ENCODE measurements around the gene RHOA. TPM values are rescaled to one million over a fixed set of nuclear protein-coding genes. Genes with fewer than 3 reads are reported as not detected.

RHOA gene
- total RNA-seq, 1 donor from 2014 or later = 538 TPM

DNA sequence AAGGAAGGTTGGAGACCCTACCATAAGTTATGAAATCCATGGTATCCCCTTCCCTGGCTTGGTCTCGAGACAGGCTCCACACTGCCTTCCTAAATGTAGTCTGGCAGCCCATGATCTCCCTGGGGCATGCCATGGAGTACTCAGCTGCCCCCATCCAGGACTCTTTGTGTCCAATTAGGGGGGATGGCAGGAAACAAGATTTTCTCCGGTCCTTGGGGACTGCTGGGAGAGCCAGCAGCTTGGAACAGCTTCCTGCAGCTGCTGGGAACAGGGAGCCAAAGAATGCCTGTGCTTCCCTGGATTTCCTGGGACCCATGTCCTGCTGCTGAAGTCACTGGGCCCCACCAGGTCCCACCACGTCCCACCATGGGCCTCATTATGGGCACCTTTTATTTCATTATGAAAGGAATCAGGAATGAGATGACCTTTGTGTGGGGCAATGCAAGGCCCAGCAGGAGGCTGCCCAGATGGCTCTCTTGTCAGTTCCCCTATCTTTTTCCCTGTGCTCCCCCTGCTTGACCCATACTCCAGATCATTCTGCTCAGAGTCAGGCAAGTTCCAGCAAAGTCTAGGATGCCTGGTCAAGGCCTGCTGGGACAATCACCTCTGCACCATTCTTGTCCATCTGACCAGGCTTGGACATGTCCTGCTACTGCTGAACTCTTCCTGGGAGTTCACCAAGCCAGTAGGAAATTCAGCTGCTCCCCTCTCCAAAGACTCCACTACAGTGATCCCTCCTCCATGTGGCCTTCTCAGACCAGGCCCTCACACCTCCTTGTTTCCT, 43.3 kb upstream of the RHOA start:
- TF ChIP-seq EZH2 (IDR thresholded peaks at IDR 0.05; ENCODE audit: insufficient read depth, low read length) = no peak
- TF ChIP-seq, protein P1, sequence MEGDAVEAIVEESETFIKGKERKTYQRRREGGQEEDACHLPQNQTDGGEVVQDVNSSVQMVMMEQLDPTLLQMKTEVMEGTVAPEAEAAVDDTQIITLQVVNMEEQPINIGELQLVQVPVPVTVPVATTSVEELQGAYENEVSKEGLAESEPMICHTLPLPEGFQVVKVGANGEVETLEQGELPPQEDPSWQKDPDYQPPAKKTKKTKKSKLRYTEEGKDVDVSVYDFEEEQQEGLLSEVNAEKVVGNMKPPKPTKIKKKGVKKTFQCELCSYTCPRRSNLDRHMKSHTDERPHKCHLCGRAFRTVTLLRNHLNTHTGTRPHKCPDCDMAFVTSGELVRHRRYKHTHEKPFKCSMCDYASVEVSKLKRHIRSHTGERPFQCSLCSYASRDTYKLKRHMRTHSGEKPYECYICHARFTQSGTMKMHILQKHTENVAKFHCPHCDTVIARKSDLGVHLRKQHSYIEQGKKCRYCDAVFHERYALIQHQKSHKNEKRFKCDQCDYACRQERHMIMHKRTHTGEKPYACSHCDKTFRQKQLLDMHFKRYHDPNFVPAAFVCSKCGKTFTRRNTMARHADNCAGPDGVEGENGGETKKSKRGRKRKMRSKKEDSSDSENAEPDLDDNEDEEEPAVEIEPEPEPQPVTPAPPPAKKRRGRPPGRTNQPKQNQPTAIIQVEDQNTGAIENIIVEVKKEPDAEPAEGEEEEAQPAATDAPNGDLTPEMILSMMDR (IDR thresholded peaks at IDR 0.05; ENCODE audit: insufficient read depth, low read depth, low read length) = no peak
- Mint-ChIP-seq H3K4me1 (ENCODE audit: low read depth, unreplicated experiment) (peaks cover 11% of the 10 kb centered on the region), H3K27me3 (ENCODE audit: low read depth, unreplicated experiment) (peaks cover 2% of the 10 kb centered on the region), H3K36me3 (ENCODE audit: low read depth, unreplicated experiment) (no peaks in the 10 kb centered on the region), H3K27ac (ENCODE audit: unreplicated experiment) (no peak overlapping the region), H3K9me3 (ENCODE audit: unreplicated experiment) (no peaks in the 10 kb centered on the region), H3K4me3 (ENCODE audit: unreplicated experiment) (no peak overlapping the region)
- Histone ChIP-seq H3K36me3 (ENCODE audit: insufficient read depth, low read length) (no peaks in the 10 kb centered on the region), H3K4me2 (ENCODE audit: low read length) (no peak overlapping the region), H3K4me1 (ENCODE audit: insufficient read depth, low read length) (peaks cover 5% of the 10 kb centered on the region), H3K27ac (ENCODE audit: low read depth, low read length) (no peak overlapping the region), H3K9ac (ENCODE audit: low read length) (no peak overlapping the region), H3K27me3 (ENCODE audit: insufficient read depth, low read length) (no peaks in the 10 kb centered on the region), H3K9me3 (ENCODE audit: insufficient read depth, low read depth, low read length) (no peaks in the 10 kb centered on the region), H3K4me3 (ENCODE audit: insufficient read depth, low read depth, low read length) (no peak overlapping the region), H2AFZ (ENCODE audit: low read depth, low read length) (no peak overlapping the region), H4K20me1 (ENCODE audit: insufficient read depth, low read length) (no peaks in the 10 kb centered on the region), H3K79me2 (ENCODE audit: insufficient read depth, low read length) (no peaks in the 10 kb centered on the region)
- FAIRE-seq (no peak), DNase-seq (ENCODE audit: low read depth) (no peak)

- Histone ChIP-seq H3K79me2 (ENCODE audit: insufficient read depth, low read length) (no peaks in the 10 kb centered on the region), H3K27me3 (ENCODE audit: insufficient read depth, low read length) (no peaks in the 10 kb centered on the region), H4K20me1 (ENCODE audit: insufficient read depth, low read length) (no peaks in the 10 kb centered on the region), H3K27ac (ENCODE audit: low read depth, low read length) (no peak overlapping the region), H3K36me3 (ENCODE audit: insufficient read depth, low read length) (no peaks in the 10 kb centered on the region), H2AFZ (ENCODE audit: low read depth, low read length) (no peak overlapping the region), H3K4me1 (ENCODE audit: insufficient read depth, low read length) (peaks cover 5% of the 10 kb centered on the region), H3K9me3 (ENCODE audit: insufficient read depth, low read depth, low read length) (no peaks in the 10 kb centered on the region), H3K9ac (ENCODE audit: low read length) (no peak overlapping the region), H3K4me2 (ENCODE audit: low read length) (no peak overlapping the region), H3K4me3 (ENCODE audit: insufficient read depth, low read depth, low read length) (no peak overlapping the region)
- Mint-ChIP-seq H3K27me3 (ENCODE audit: low read depth, unreplicated experiment) (peaks cover 2% of the 10 kb centered on the region), H3K36me3 (ENCODE audit: low read depth, unreplicated experiment) (no peaks in the 10 kb centered on the region), H3K4me1 (ENCODE audit: low read depth, unreplicated experiment) (peaks cover 10% of the 10 kb centered on the region), H3K27ac (ENCODE audit: unreplicated experiment) (no peak overlapping the region), H3K9me3 (ENCODE audit: unreplicated experiment) (no peaks in the 10 kb centered on the region), H3K4me3 (ENCODE audit: unreplicated experiment) (no peak overlapping the region)
- FAIRE-seq (no peak), DNase-seq (ENCODE audit: low read depth) (no peak)
- TF ChIP-seq EZH2 (IDR thresholded peaks at IDR 0.05; ENCODE audit: insufficient read depth, low read length) = no peak
- TF ChIP-seq, protein P1 (IDR thresholded peaks at IDR 0.05; ENCODE audit: insufficient read depth, low read depth, low read length) = no peak
Measured at GRCh38 chr3:49454458-49454857, 42.7 kb upstream of the RHOA start.

DNA sequence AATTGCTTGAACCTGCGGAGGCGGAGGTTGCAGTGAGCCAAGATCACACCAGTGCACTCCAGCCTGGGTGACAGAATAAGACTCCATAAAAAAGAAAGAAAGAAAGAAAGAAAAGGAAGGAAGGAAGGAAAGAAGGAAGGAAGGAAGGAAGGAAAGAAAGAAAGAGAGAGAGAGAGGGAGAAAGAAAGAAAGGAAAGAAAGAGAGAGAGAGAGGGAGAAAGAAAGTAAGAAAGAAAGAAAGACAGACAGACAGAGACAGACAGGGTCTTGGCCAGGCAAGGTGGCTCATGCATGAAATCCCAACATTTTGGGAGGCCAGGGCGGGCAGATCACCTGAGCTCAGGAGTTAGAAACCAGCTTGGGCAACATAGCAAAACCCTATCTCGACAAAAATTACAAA, 41.8 kb upstream of the RHOA start:
- Histone ChIP-seq H3K9me3 (ENCODE audit: insufficient read depth, low read depth, low read length) (no peaks in the 10 kb centered on the region), H2AFZ (ENCODE audit: low read depth, low read length) (no peak overlapping the region), H3K4me2 (ENCODE audit: low read length) (no peak overlapping the region), H3K27me3 (ENCODE audit: insufficient read depth, low read length) (no peaks in the 10 kb centered on the region), H3K79me2 (ENCODE audit: insufficient read depth, low read length) (no peaks in the 10 kb centered on the region), H3K4me3 (ENCODE audit: insufficient read depth, low read depth, low read length) (no peak overlapping the region), H3K9ac (ENCODE audit: low read length) (no peak overlapping the region), H3K4me1 (ENCODE audit: insufficient read depth, low read length) (peaks cover 5% of the 10 kb centered on the region), H4K20me1 (ENCODE audit: insufficient read depth, low read length) (no peaks in the 10 kb centered on the region), H3K36me3 (ENCODE audit: insufficient read depth, low read length) (no peaks in the 10 kb centered on the region), H3K27ac (ENCODE audit: low read depth, low read length) (no peak overlapping the region)
- FAIRE-seq (no peak), DNase-seq (ENCODE audit: low read depth) (no peak)
- H3K4me1 Mint-ChIP-seq (ENCODE audit: low read depth, unreplicated experiment) = peaks cover 10% of the 10 kb centered on the region
- H3K36me3 Mint-ChIP-seq (ENCODE audit: low read depth, unreplicated experiment) = no peaks in the 10 kb centered on the region
- H3K27ac Mint-ChIP-seq (ENCODE audit: unreplicated experiment) = peak overlapping the region; percentile 58
- no peaks in the 10 kb centered on the region for H3K9me3 Mint-ChIP-seq (ENCODE audit: unreplicated experiment)
- TF ChIP-seq, protein P1 (IDR thresholded peaks at IDR 0.05; ENCODE audit: insufficient read depth, low read depth, low read length) = no peak
- TF ChIP-seq EZH2 (IDR thresholded peaks at IDR 0.05; ENCODE audit: insufficient read depth, low read length) = no peak
- peaks cover 2% of the 10 kb centered on the region for H3K27me3 Mint-ChIP-seq (ENCODE audit: low read depth, unreplicated experiment)
- no peak overlapping the region for H3K4me3 Mint-ChIP-seq (ENCODE audit: unreplicated experiment)

All from astrocyte (in vitro differentiated cells and primary cell).